BJ (cell line): ENCODE measurements around the gene WASF2. TPM values are rescaled to one million over a fixed set of nuclear protein-coding genes. Genes with fewer than 3 reads are reported as not detected.
A peak's percentile ranks its signal among the peaks of the same experiment; 100 is the strongest.

ENCODE experiments used
- CTCF ChIA-PET: fragments of 350-600 bp; formaldehyde crosslinking; extraction: SDS; loops from one replicate; lab custom pipeline; 2021; ENCODE audit warnings: antibody characterized with exemption, inconsistent platforms; lab: Yijun Ruan, JAX
- POLR2A ChIA-PET: fragments of 300-600 bp; sonication (Branson Sonifier 250); formaldehyde crosslinking; extraction: SDS; loops from one replicate; lab custom pipeline; 2021; ENCODE audit warnings: antibody characterized with exemption; lab: Charles Lee
- DNase-seq: peaks from one replicate; pipeline ENCODE4 v3.0.0-alpha.2; 2011; ENCODE audit warnings: low read depth
- H3K27me3 ChIP-seq: 2 replicates; pipeline ENCODE4 v1.6.0; 2011; ENCODE audit warnings: low read length; ENCODE audit not compliant: control insufficient read depth, insufficient read depth
- H3K36me3 ChIP-seq: 2 replicates; pipeline ENCODE4 v1.5.1; 2011; ENCODE audit warnings: low read length; ENCODE audit not compliant: control insufficient read depth, insufficient read depth
- H3K4me3 ChIP-seq: 2 replicates; pipeline ENCODE4 v1.5.1; 2011; ENCODE audit warnings: low read depth, mild to moderate bottlenecking, control low read depth, low read length
- CTCF ChIP-seq: IDR thresholded peaks from 2 replicates; pipeline ENCODE4 v1.5.1; 2011; ENCODE audit warnings: low read depth, mild to moderate bottlenecking, control low read depth, inconsistent platforms, low read length, moderate library complexity; ENCODE audit not compliant: insufficient read depth
- polyA plus RNA-seq: library from polyadenylated mRNA; depleted of rRNA; stranded (reverse); fragments of >200 nt; gene quantifications from 2 replicates; pipeline ENCODE4 v1.2.3, GENCODE V29; 2011

WASF2 gene
- polyA plus RNA-seq, 1 experiment: 56.5 TPM

DNA sequence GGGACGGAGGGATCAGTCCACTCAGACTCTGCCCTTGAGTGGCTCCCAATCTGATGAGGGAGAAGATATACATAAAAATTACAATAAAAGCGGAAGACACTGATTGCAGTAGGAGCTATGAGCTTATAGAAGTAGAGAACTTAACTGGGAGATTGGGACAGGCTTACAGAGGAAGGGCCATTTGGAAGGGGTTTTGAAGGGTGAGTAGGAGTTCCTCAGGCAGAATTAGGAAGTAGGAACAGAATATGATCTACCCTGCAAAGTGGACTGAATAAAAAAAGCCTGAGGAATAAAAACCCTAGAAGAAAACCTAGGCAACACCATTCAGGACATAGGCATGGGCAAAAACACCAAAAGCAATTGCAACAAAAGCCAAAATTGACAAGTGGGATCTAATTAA, 9.2 kb upstream of the WASF2 start:
- Histone ChIP-seq H3K4me3 (no peak overlapping the region), H3K27me3 (no peaks in the 10 kb centered on the region), H3K36me3 (no peaks in the 10 kb centered on the region)
- no peak for DNase-seq
- CTCF ChIA-PET: interaction anchor here (1.1 kb wide), 1 partner anchor 76 kb away, joined by 3 read pairs; no protein-coding TSS in a partner anchor
- TF ChIP-seq CTCF: no peak
- POLR2A ChIA-PET: no interaction called here

- Histone ChIP-seq H3K4me3 (no peak overlapping the region), H3K36me3 (no peaks in the 10 kb centered on the region), H3K27me3 (no peaks in the 10 kb centered on the region)
- peak; percentile 52 for TF ChIP-seq CTCF
- CTCF ChIA-PET: interaction anchor here (0.8 kb wide), 1 partner anchor 71 kb away, joined by 3 read pairs; no protein-coding TSS in a partner anchor
- POLR2A ChIA-PET: no interaction called here
- no peak for DNase-seq
Observed at GRCh38 chr1:27496604-27497155, 6.7 kb upstream of the WASF2 start.

- no peak overlapping the region for H3K4me3 ChIP-seq
- TF ChIP-seq CTCF: no peak
- H3K36me3 ChIP-seq: no peaks in the 10 kb centered on the region
- CTCF ChIA-PET: interaction anchor here (0.6 to 0.8 kb wide), 2 partner anchors 11 to 177 kb away, joined by 3 read pairs; no protein-coding TSS in a partner anchor
- no peaks in the 10 kb centered on the region for H3K27me3 ChIP-seq
- POLR2A ChIA-PET: no interaction called here
- DNase-seq: no peak
Observed at GRCh38 chr1:27492796-27493195, 2.8 kb upstream of the WASF2 start.

GRCh38 chr1:27491748-27492700, 2.1 kb upstream of the WASF2 start:
- CTCF ChIA-PET: interaction anchor here (0.5 to 0.8 kb wide), 4 partner anchors 10 to 757 kb away, joined by 3 read pairs; partner anchors contain the start of gene AHDC1
- no peak for DNase-seq

More at GRCh38 chr1:27491748-27492700, 2.1 kb upstream of the WASF2 start:
- POLR2A ChIA-PET: no interaction called here
- Histone ChIP-seq H3K27me3 (no peaks in the 10 kb centered on the region), H3K4me3 (no peak overlapping the region), H3K36me3 (no peaks in the 10 kb centered on the region)
- TF ChIP-seq CTCF: no peak
